ENCODE results near the gene PNPLA2. TPM values are rescaled to one million over a fixed set of nuclear protein-coding genes. Genes with fewer than 3 reads are reported as not detected.

The PNPLA2 gene
- total and polyA plus RNA-seq, 2 of the 8 experiments (the other 6 are each of a cell fraction or from before 2014, with no cell fraction given) = 30.9 to 62.1 TPM

- no peak overlapping the region for H3K23ac ChIP-seq (ENCODE audit: insufficient read length)
- peaks cover 9% of the 10 kb centered on the region; the same call in 1 of the 2 replicates for H3K79me1 ChIP-seq (ENCODE audit: low read depth, low read length)
- H3K23me2 ChIP-seq (ENCODE audit: low read depth, low read length) = peaks cover 15% of the 10 kb centered on the region; the same call in 1 of the 2 replicates
- peaks cover 10 to 30% (median 24%) of the 10 kb centered on the region in 4 experiments; a peak in 7 of 8 replicates for H3K36me3 ChIP-seq (ENCODE audit: control insufficient read depth in 2 of 4, insufficient read depth in 4 of 4, low read length in 3 of 4)
- H2BK20ac ChIP-seq (ENCODE audit: low read length) = no peak overlapping the region
- no peak overlapping the region for H3K18ac ChIP-seq (ENCODE audit: extremely low read depth, low read length)
- H2BK15ac ChIP-seq (ENCODE audit: low read length) = no peak overlapping the region
- no peak overlapping the region for H2BK120ac ChIP-seq (replicated peaks; ENCODE audit: low read depth, low read length)
- H3K9ac ChIP-seq (replicated peaks in 1 of 4; ENCODE audit: extremely low read depth in 1 of 4, low read depth in 3 of 4, low read length in 3 of 4) = no peak overlapping the region
- no peak overlapping the region for H3K27ac ChIP-seq (ENCODE audit: low read depth, low read length)
- no peak overlapping the region for H3K4me2 ChIP-seq (ENCODE audit: insufficient read depth in 1 of 2, low read depth in 2 of 2, low read length in 2 of 2)
- peaks cover 0 to 11% of the 10 kb centered on the region in 2 experiments; a peak in 2 of 4 replicates for H3K79me2 ChIP-seq (ENCODE audit: control insufficient read depth in 1 of 2, insufficient read depth in 2 of 2, low read length in 2 of 2)
- peaks cover 0 to 7% (median 7%) of the 10 kb centered on the region in 4 experiments; a peak in 4 of 7 replicates for H3K27me3 ChIP-seq (replicated peaks in 1 of 4; ENCODE audit: control insufficient read depth in 3 of 4, extremely low read depth in 1 of 4, insufficient read depth in 3 of 4, low read length in 3 of 4)
- H3K4ac ChIP-seq (replicated peaks; ENCODE audit: insufficient read length, low read depth, low read length) = no peak overlapping the region
- no peak overlapping the region for H4K8ac ChIP-seq (ENCODE audit: extremely low read depth, insufficient read depth, low read length)
- H3K14ac ChIP-seq (ENCODE audit: insufficient read length) = no peak overlapping the region
- peaks cover 0 to 30% (median 24%) of the 10 kb centered on the region in 4 experiments; a peak in 6 of 7 replicates for H3K4me1 ChIP-seq (replicated peaks in 1 of 4; ENCODE audit: control insufficient read depth in 3 of 4, insufficient read depth in 4 of 4, low read length in 3 of 4)
- no peaks in the 10 kb centered on the region for H3K9me3 ChIP-seq (ENCODE audit: insufficient read depth in 2 of 2, low read depth in 1 of 2, low read length in 1 of 2)
- H2BK5ac ChIP-seq (ENCODE audit: low read depth, low read length) = no peak overlapping the region
- ChIA-PET POLR2A (ENCODE audit: partially characterized antibody) (interaction anchor here (0.6 to 53.0 kb wide), 6 partner anchors 7 to 321 kb away, joined by 3 to 1917 read pairs (median 119); partner anchors contain the start of genes CD151, CEND1, CRACR2B and GATD1), CTCF (ENCODE audit: partially characterized antibody) (interaction anchor here (0.6 to 5.2 kb wide), 5 partner anchors 8 to 91 kb away, joined by 3 to 26 read pairs (median 5); partner anchors contain the start of gene CRACR2B)
- no peak overlapping the region for H4K91ac ChIP-seq (replicated peaks; ENCODE audit: insufficient read length, low read length)
- FAIRE-seq = no peak
- H4K5ac ChIP-seq (ENCODE audit: insufficient read length, low read depth, low read length) = no peak overlapping the region
- no peak overlapping the region for H3K4me3 ChIP-seq (ENCODE audit: extremely low read depth in 1 of 4, insufficient read depth in 2 of 4, low read depth in 3 of 4, low read length in 4 of 4)
- H2AK5ac ChIP-seq (ENCODE audit: low read depth, low read length) = no peak overlapping the region
- H2BK12ac ChIP-seq (ENCODE audit: low read depth, low read length) = no peak overlapping the region
- H2AFZ ChIP-seq (ENCODE audit: low read length) = no peak overlapping the region
- H4K20me1 ChIP-seq (replicated peaks in 1 of 2; ENCODE audit: control insufficient read depth in 1 of 2, insufficient read depth in 2 of 2, low read length in 2 of 2) = peaks cover 3 to 44% of the 10 kb centered on the region in 2 experiments
- H3K56ac ChIP-seq (replicated peaks; ENCODE audit: insufficient read length, low read depth, low read length) = no peak overlapping the region
- DNase-seq (ENCODE audit: low read depth in 1 of 2, low spot score in 2 of 2) = no peak
- 83% methylated on average over 9 of the region's 9 CpGs; no CpG with 5 or more reads in 1 of the 2 experiments for WGBS, 2 experiments (ENCODE audit: extremely low coverage in 1 of 2, insufficient coverage in 1 of 2, insufficient read length in 1 of 2, insufficient replicate concordance in 2 of 2, low coverage in 1 of 2, low lambda C conversion rate in 2 of 2, missing lambda C conversion rate in 1 of 2)
- TF ChIP-seq EZH2 (IDR thresholded peaks at IDR 0.05; ENCODE audit: low read depth, low read length, severe bottlenecking) = no peak
- no peak for TF ChIP-seq SP1 (IDR thresholded peaks at IDR 0.05; ENCODE audit: low read depth, low read length)
- TF ChIP-seq CTBP2 (IDR thresholded peaks at IDR 0.05; ENCODE audit: borderline replicate concordance, insufficient read depth, insufficient read length, low read length) = no peak
- no peak for TF ChIP-seq EGR1 (IDR thresholded peaks at IDR 0.05; ENCODE audit: borderline replicate concordance, low read depth, low read length)
These were observed 18.0 kb downstream of the PNPLA2 start for GRCh38 chr11:836700-837099.

Data from H1 (cell line).